K562 (cell line): Measurements from ENCODE around the gene MYMX. TPM values are rescaled to one million over a fixed set of nuclear protein-coding genes. Genes with fewer than 3 reads are reported as not detected.

Experiments
- FOS ChIP-seq: IDR thresholded peaks from 3 replicates; pipeline ENCODE4 v1.6.1; 2011; ENCODE audit not compliant: insufficient read length; ENCODE audit errors: extremely low read depth
- GATAD2A ChIP-seq: fragments of 450-650 bp; IDR thresholded peaks from 2 replicates; pipeline ENCODE4 v1.6.1; 2017
- HCFC1 ChIP-seq: IDR thresholded peaks from 2 replicates; pipeline ENCODE4 v1.6.1; 2012; ENCODE audit warnings: low read depth, low read length, improper control_type of control experiment
- HMGN3 ChIP-seq: IDR thresholded peaks from 2 replicates; pipeline ENCODE4 v1.6.1; 2011; ENCODE audit warnings: borderline replicate concordance, low read depth, mild to moderate bottlenecking, mixed read lengths, low read length; ENCODE audit not compliant: insufficient read length; ENCODE audit errors: extremely low read depth
- IRF9 ChIP-seq: fragments of 450-650 bp; IDR thresholded peaks from 2 replicates; pipeline ENCODE4 v1.6.1; 2016; ENCODE audit warnings: missing biosample characterization, missing genetic modification characterization
- KDM1A ChIP-seq, 2 experiments: fragments of 450-650 bp; IDR thresholded peaks; 2 replicates each; pipeline ENCODE4 v1.6.1; 2016; ENCODE audit warnings: mild to moderate bottlenecking in 2 of 2
- LCOR ChIP-seq: sonication (generic); formaldehyde crosslinking; IDR thresholded peaks from 2 replicates; pipeline ENCODE4 v1.8.0; 2022; ENCODE audit warnings: mild to moderate bottlenecking, missing genetic modification reagents
- MYNN ChIP-seq, 2 experiments: sonication (generic); formaldehyde crosslinking in 1 of 2; IDR thresholded peaks; 2 replicates each; pipeline versions ENCODE4 v1.5.0 to v1.6.1; 2016 to 2020; ENCODE audit warnings: antibody characterized with exemption in 1 of 2, missing genetic modification reagents in 1 of 2
- NFIX ChIP-seq: fragments of 250-450 bp; sonication (Bioruptor Pico); IDR thresholded peaks from 2 replicates; pipeline ENCODE4 v1.4.0; 2020; ENCODE audit warnings: low read depth, mild to moderate bottlenecking, moderate library complexity
- NUFIP1 ChIP-seq: fragments of 450-650 bp; IDR thresholded peaks from 2 replicates; pipeline ENCODE4 v1.6.1; 2018; ENCODE audit not compliant: partially characterized antibody
- RFX5 ChIP-seq: IDR thresholded peaks from 2 replicates; pipeline ENCODE4 v1.6.1; 2011; ENCODE audit warnings: low read depth, mild to moderate bottlenecking, improper control_type of control experiment, low read length
- SMARCE1 ChIP-seq: fragments of 450-650 bp; IDR thresholded peaks from 2 replicates; pipeline ENCODE4 v1.7.1; 2016; ENCODE audit warnings: mild to moderate bottlenecking
- ZBTB1 ChIP-seq: sonication (generic); formaldehyde crosslinking; IDR thresholded peaks from 2 replicates; pipeline ENCODE4 v1.8.1; 2023; ENCODE audit warnings: missing genetic modification reagents, low read depth, mild to moderate bottlenecking, borderline replicate concordance
- ZNF124 ChIP-seq: sonication (generic); formaldehyde crosslinking; IDR thresholded peaks from 2 replicates; pipeline ENCODE4 v1.8.1; 2022; ENCODE audit warnings: missing genetic modification reagents
- ZNF175 ChIP-seq: fragments of 200-800 bp; sonication (Bioruptor generic); IDR thresholded peaks from 2 replicates; pipeline ENCODE4 v1.6.1; 2016; ENCODE audit warnings: low read depth, mild to moderate bottlenecking, missing genetic modification characterization, missing compliant biosample characterization
- ZNF184 ChIP-seq: sonication (generic); formaldehyde crosslinking; IDR thresholded peaks from 2 replicates; pipeline ENCODE4 v1.5.0; 2020; ENCODE audit warnings: missing genetic modification reagents
- ZNF23 ChIP-seq: fragments of 250-450 bp; sonication (Bioruptor Pico); IDR thresholded peaks from 2 replicates; pipeline ENCODE4 v1.4.0; 2020; ENCODE audit warnings: mild to moderate bottlenecking
- ZNF282 ChIP-seq: sonication (generic); formaldehyde crosslinking; IDR thresholded peaks from 2 replicates; pipeline ENCODE4 v1.8.1; 2023; ENCODE audit warnings: missing genetic modification reagents
- ZNF311 ChIP-seq: fragments of 250-450 bp; sonication (Bioruptor Pico); IDR thresholded peaks from 2 replicates; pipeline ENCODE4 v1.4.0; 2020; ENCODE audit warnings: mild to moderate bottlenecking, moderate library complexity
- ZNF384 ChIP-seq: IDR thresholded peaks from 2 replicates; pipeline ENCODE4 v1.6.1; 2012; ENCODE audit warnings: low read depth, low read length, improper control_type of control experiment
- ZNF41 ChIP-seq: fragments of 250-450 bp; sonication (Bioruptor Pico); conservative IDR thresholded peaks from 2 replicates; pipeline ENCODE4 v1.4.0; 2020; ENCODE audit warnings: mild to moderate bottlenecking
- ZNF507 ChIP-seq: conservative IDR thresholded peaks from 2 replicates; pipeline ENCODE4 v1.6.1; 2017; ENCODE audit warnings: missing genetic modification characterization, missing compliant biosample characterization
- ZNF57 ChIP-seq: fragments of 450-650 bp; formaldehyde crosslinking; IDR thresholded peaks from 2 replicates; pipeline ENCODE4 v1.4.0; 2020; ENCODE audit warnings: mild to moderate bottlenecking, moderate library complexity
- ZNF584 ChIP-seq: fragments of 200-800 bp; sonication (Bioruptor generic); IDR thresholded peaks from 2 replicates; pipeline ENCODE4 v1.6.1; 2016; ENCODE audit warnings: low read depth, mild to moderate bottlenecking, missing genetic modification characterization, missing compliant biosample characterization
- ZNF780A ChIP-seq: fragments of 250-450 bp; sonication (Bioruptor Pico); IDR thresholded peaks from 2 replicates; pipeline ENCODE4 v1.5.0; 2021; ENCODE audit warnings: mild to moderate bottlenecking
- polyA plus RNA-seq, 8 experiments: library from polyadenylated mRNA; depleted of rRNA in 4 of 8; stranded (reverse) in 5 of 8; unstranded in 3 of 8; fragments of >200 nt; fragmentation: Nextera tagmentation in 2 of 8; fragmentation: Illumina TruSeq in 1 of 8; extraction: Ambion mirVana in 2 of 8; extraction: Trizol in 1 of 8; gene quantifications; 2 replicates each; pipeline versions ENCODE4 v1.2.1 to v1.2.3, GENCODE V29; 2011 to 2014; ENCODE audit warnings: inconsistent platforms in 1 of 8, missing spikeins in 1 of 8
- total RNA-seq, 7 experiments: library from RNA; depleted of rRNA in 6 of 7; stranded (reverse); fragments of >200 nt in 6 of 7; fragmentation: Illumina TruSeq in 2 of 7; extraction: Trizol in 2 of 7; gene quantifications; 2 replicates each; pipeline versions ENCODE4 v1.2.1 to v1.2.3, GENCODE V29; 2011 to 2021; ENCODE audit warnings: low replicate concordance in 1 of 7
- TF ChIP-seq, protein P1 (sequence below): fragments of 450-650 bp; IDR thresholded peaks from 2 replicates; pipeline ENCODE4 v1.6.1; 2016; ENCODE audit warnings: low read depth, mild to moderate bottlenecking, moderate library complexity
- TF ChIP-seq, protein P2 (sequence below): IDR thresholded peaks from 2 replicates; pipeline ENCODE4 v1.6.1; 2011; ENCODE audit warnings: borderline replicate concordance, low read depth, mild to moderate bottlenecking, moderate library complexity, low read length; ENCODE audit not compliant: insufficient read depth, poor library complexity, severe bottlenecking

Gene MYMX
- total and polyA plus RNA-seq, 9 of the 15 experiments (the other 6 are each of a cell fraction or from before 2014, with no cell fraction given): 0.12 TPM; not detected in 8

GRCh38 chr6:44219053-44219814 is 2.5 kb downstream of the MYMX start (continued):
- TF ChIP-seq ZNF23 (CRISPR knock-in tag) (no peak), ZNF175 (CRISPR knock-in tag) (peak; percentile 44; the same call in 1 of the 2 replicates), ZBTB1 (CRISPR knock-in tag) (no peak; the same call in 1 of the 2 replicates), ZNF584 (CRISPR knock-in tag) (no peak), ZNF124 (no peak), ZNF282 (CRISPR knock-in tag) (no peak), SMARCE1 (peak; percentile 66), ZNF57 (CRISPR knock-in tag) (no peak), ZNF41 (no peak), NUFIP1 (no peak), RFX5 (no peak), ZNF184 (CRISPR knock-in tag) (no peak), FOS (no peak), HCFC1 (no peak; the same call in 1 of the 2 replicates), GATAD2A (0 out of 2 replicates have a peak, but pooled peaks have one; percentile 51), ZNF780A (CRISPR knock-in tag) (no peak), NFIX (CRISPR knock-in tag) (no peak), MYNN (IDR thresholded peaks at IDR 0.05) (0 out of 2 replicates have a peak, but pooled peaks have one; percentile 8), MYNN (CRISPR knock-in tag; IDR thresholded peaks at IDR 0.05) (no peak), IRF9 (tag) (no peak), LCOR (CRISPR knock-in tag) (peak; percentile 75), ZNF507 (tag) (no peak), ZNF311 (CRISPR knock-in tag) (no peak), HMGN3 (peak; percentile 94), ZNF384 (peak; percentile 47), KDM1A (IDR thresholded peaks at IDR 0.05) (no peak; a peak in 1 of 4 replicates)
- TF ChIP-seq, protein P1, sequence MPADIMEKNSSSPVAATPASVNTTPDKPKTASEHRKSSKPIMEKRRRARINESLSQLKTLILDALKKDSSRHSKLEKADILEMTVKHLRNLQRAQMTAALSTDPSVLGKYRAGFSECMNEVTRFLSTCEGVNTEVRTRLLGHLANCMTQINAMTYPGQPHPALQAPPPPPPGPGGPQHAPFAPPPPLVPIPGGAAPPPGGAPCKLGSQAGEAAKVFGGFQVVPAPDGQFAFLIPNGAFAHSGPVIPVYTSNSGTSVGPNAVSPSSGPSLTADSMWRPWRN: no peak
- TF ChIP-seq, protein P2, sequence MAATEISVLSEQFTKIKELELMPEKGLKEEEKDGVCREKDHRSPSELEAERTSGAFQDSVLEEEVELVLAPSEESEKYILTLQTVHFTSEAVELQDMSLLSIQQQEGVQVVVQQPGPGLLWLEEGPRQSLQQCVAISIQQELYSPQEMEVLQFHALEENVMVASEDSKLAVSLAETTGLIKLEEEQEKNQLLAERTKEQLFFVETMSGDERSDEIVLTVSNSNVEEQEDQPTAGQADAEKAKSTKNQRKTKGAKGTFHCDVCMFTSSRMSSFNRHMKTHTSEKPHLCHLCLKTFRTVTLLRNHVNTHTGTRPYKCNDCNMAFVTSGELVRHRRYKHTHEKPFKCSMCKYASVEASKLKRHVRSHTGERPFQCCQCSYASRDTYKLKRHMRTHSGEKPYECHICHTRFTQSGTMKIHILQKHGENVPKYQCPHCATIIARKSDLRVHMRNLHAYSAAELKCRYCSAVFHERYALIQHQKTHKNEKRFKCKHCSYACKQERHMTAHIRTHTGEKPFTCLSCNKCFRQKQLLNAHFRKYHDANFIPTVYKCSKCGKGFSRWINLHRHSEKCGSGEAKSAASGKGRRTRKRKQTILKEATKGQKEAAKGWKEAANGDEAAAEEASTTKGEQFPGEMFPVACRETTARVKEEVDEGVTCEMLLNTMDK: no peak
